ENCODE measurements around the gene GASK1B. TPM values are rescaled to one million over a fixed set of nuclear protein-coding genes. Genes with fewer than 3 reads are reported as not detected.

GASK1B gene
- total RNA-seq, 4 donors from 2014 or later, result 44.1 to 72.0 (median 61.0) TPM

DNA sequence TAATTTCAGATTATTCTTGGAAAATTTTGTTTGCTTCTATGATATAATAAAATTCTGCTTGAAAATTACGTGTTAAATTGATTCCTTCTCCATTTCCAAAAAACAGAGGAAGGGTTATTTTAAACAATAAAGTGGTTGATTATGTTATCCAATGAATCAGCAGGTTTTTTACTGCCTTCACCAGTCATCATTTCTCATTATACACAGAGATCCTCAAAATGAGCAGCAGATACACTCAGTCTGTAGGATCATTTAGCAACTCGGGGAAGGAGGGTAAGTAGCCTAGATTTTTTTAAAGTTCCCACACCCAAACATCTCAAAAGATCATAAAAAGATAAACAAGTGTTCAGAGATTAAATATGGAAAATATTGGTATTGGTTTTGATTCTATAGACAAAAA lies 30.6 kb upstream of the GASK1B start:
- Histone ChIP-seq H3K36me3 (peaks cover 0 to 21% (median 0%) of the 10 kb centered on the region in 3 donors), H3K9me3 (no peaks in the 10 kb centered on the region), H3K4me3 (no peak overlapping the region), H3K27ac (no peak overlapping the region), H3K27me3 (no peaks in the 10 kb centered on the region), H3K4me1 (no peaks in the 10 kb centered on the region)
- TF ChIP-seq EP300 (IDR thresholded peaks at IDR 0.05) (no peak), POLR2A (IDR thresholded peaks at IDR 0.05) (no peak)
- TF ChIP-seq, protein P1, sequence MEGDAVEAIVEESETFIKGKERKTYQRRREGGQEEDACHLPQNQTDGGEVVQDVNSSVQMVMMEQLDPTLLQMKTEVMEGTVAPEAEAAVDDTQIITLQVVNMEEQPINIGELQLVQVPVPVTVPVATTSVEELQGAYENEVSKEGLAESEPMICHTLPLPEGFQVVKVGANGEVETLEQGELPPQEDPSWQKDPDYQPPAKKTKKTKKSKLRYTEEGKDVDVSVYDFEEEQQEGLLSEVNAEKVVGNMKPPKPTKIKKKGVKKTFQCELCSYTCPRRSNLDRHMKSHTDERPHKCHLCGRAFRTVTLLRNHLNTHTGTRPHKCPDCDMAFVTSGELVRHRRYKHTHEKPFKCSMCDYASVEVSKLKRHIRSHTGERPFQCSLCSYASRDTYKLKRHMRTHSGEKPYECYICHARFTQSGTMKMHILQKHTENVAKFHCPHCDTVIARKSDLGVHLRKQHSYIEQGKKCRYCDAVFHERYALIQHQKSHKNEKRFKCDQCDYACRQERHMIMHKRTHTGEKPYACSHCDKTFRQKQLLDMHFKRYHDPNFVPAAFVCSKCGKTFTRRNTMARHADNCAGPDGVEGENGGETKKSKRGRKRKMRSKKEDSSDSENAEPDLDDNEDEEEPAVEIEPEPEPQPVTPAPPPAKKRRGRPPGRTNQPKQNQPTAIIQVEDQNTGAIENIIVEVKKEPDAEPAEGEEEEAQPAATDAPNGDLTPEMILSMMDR (IDR thresholded peaks at IDR 0.05), result no peak
- no peak for DNase-seq (ENCODE audit: low spot score in 2 of 2)
- 47 to 50% methylated on average over 2 of the region's 2 CpGs for WGBS, 2 donors

DNA sequence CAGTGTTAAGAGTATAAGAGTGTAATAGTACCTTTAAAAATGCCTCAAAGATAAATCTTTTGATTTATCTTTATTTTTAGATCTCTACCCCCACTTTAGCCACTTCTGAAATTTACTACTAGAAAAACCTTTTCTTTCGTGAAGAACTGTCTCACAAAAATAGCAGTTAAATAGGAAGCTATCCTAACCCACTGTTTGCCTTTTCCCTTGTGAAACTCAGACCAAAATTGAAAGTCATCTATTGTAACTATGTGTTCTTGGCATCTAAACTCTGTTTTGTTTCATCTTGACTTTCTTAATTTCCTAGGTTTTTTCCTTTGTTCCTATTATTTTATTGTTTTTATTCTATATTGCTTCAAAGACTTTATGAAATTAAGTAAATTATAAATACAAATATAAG lies 29.7 kb upstream of the GASK1B start:
- Histone ChIP-seq H3K27ac (no peak overlapping the region), H3K36me3 (peaks cover 0 to 21% (median 0%) of the 10 kb centered on the region in 3 donors), H3K4me3 (no peak overlapping the region), H3K4me1 (no peaks in the 10 kb centered on the region), H3K27me3 (no peaks in the 10 kb centered on the region), H3K9me3 (no peaks in the 10 kb centered on the region)
- no peak for DNase-seq (ENCODE audit: low spot score in 2 of 2)
- WGBS, 2 donors, result 36 to 41% methylated on average over 1 of the region's 1 CpG
- TF ChIP-seq POLR2A (IDR thresholded peaks at IDR 0.05), result no peak
- TF ChIP-seq, protein P1 (IDR thresholded peaks at IDR 0.05), result no peak
- no peak for TF ChIP-seq EP300 (IDR thresholded peaks at IDR 0.05)

DNA sequence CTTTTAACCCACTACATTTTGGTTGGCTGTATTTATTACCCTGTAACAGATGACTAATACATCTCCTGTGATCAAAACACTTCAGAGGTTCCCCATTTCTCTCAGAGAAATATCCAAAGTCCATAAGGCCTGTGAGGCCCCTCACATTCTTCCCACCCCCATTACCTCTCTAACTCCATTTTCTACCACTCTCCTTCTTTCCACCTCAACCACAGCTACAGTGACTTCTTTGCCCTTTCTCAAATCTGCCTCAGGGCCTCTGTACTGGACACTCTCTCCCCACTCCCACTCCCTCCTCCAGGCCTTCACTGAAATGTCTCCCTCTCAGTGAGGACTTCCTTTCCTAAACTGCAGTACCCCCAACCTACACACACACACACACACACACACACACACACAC lies 29.1 kb upstream of the GASK1B start:
- Histone ChIP-seq H3K36me3 (peaks cover 0 to 21% (median 0%) of the 10 kb centered on the region in 3 donors), H3K27me3 (no peaks in the 10 kb centered on the region), H3K9me3 (no peaks in the 10 kb centered on the region), H3K4me3 (no peak overlapping the region), H3K27ac (no peak overlapping the region), H3K4me1 (no peaks in the 10 kb centered on the region)
- DNase-seq (ENCODE audit: low spot score in 2 of 2), result no peak
- TF ChIP-seq EP300 (IDR thresholded peaks at IDR 0.05) (no peak), POLR2A (IDR thresholded peaks at IDR 0.05) (no peak)
- TF ChIP-seq, protein P1 (IDR thresholded peaks at IDR 0.05), result no peak

DNA sequence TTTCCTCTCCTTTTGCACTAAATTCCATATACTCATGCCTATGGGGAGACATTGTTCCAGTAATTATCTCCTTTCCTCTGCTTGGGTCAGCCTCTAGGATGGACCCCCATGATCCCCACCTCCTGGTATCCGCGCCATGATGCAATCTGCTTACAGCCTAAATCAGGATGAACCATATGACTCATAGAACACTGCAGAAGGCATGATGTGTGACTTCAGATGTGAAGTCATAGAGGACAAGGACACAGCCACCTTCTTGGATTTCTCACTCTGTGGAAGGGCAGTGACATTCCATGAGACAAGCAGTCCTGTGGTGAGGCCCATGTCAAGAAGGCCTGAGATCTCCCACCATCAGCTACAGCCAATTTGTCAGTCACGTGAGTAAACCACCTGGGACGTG lies 28.5 kb upstream of the GASK1B start:
- peaks cover 0 to 21% (median 0%) of the 10 kb centered on the region in 3 donors for H3K36me3 ChIP-seq
- H3K27me3 ChIP-seq, result no peaks in the 10 kb centered on the region

DNA sequence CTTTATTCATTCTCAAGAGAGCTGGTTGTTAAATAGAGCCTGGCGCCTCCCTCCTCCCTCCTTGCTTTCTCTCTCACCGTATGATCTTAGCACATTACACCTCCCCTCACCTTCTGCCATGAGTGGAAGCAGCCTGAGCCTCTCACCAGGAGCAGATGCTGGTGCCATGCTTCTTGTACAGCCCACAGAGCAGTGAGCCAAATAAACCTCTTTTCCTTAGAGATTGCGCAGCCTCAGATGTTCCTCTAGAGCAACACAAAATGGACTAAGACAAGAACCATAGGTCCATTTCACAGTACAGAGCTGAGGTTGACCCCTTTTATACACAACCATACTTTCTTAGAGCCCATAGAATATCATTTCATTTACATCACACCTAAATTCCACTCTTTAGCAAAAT lies 27.4 kb upstream of the GASK1B start:
- DNase-seq (ENCODE audit: low spot score in 2 of 2), result no peak
- 88 to 92% methylated on average over 3 of the region's 3 CpGs for WGBS, 2 donors
- no peak overlapping the region for H3K27ac ChIP-seq
- H3K4me3 ChIP-seq, result no peak overlapping the region
- TF ChIP-seq POLR2A (IDR thresholded peaks at IDR 0.05), result no peak
- TF ChIP-seq, protein P1 (IDR thresholded peaks at IDR 0.05), result no peak
- TF ChIP-seq EP300 (IDR thresholded peaks at IDR 0.05), result no peak
- H3K36me3 ChIP-seq, result peaks cover 0 to 16% (median 0%) of the 10 kb centered on the region in 3 donors
- no peaks in the 10 kb centered on the region for H3K27me3 ChIP-seq
- H3K9me3 ChIP-seq, result no peaks in the 10 kb centered on the region
- no peaks in the 10 kb centered on the region for H3K4me1 ChIP-seq

More for the DNA sequence above, 28.5 kb upstream of the GASK1B start:
- no peaks in the 10 kb centered on the region for H3K9me3 ChIP-seq
- H3K4me1 ChIP-seq, result no peaks in the 10 kb centered on the region
- DNase-seq (ENCODE audit: low spot score in 2 of 2), result no peak
- WGBS, 2 donors, result 95 to 100% methylated on average over 4 of the region's 4 CpGs
- H3K27ac ChIP-seq, result no peak overlapping the region
- H3K4me3 ChIP-seq, result no peak overlapping the region
- TF ChIP-seq, protein P1 (IDR thresholded peaks at IDR 0.05), result no peak
- TF ChIP-seq EP300 (IDR thresholded peaks at IDR 0.05) (no peak), POLR2A (IDR thresholded peaks at IDR 0.05) (no peak)
